CD4-positive, alpha-beta T cell (primary cell): Measurements from ENCODE around the gene NT5DC2. TPM values are rescaled to one million over a fixed set of nuclear protein-coding genes. Genes with fewer than 3 reads are reported as not detected.

Experiments used
- ATAC-seq: fragments of 200-7000 bp; cut with Tn5 transposase; one replicate; pipeline ENCODE4 v1.10.0; 2022; ENCODE audit warnings: mild to moderate bottlenecking; ENCODE audit not compliant: poor library complexity
- CTCF ChIA-PET: fragments of 350-600 bp; sonication (Branson Sonifier 250); formaldehyde crosslinking; loops from one replicate; lab custom pipeline; 2021; ENCODE audit warnings: antibody characterized with exemption, inconsistent platforms; lab: Charles Lee
- POLR2A ChIA-PET: fragments of 350-600 bp; sonication (Branson Sonifier 250); formaldehyde crosslinking; loops from one replicate; lab custom pipeline; 2021; ENCODE audit warnings: antibody characterized with exemption, inconsistent platforms; lab: Charles Lee
- DNase-seq, 14 experiments: peaks; one replicate each; pipeline ENCODE4 v3.0.0-alpha.2; 2013 to 2020; ENCODE audit warnings: mixed read lengths in 2 of 14
- H3K27ac ChIP-seq, 2 donors: one replicate each; pipeline versions ENCODE4 v1.5.1 to v1.7.0; 2013; ENCODE audit warnings: low read length in 2 of 2, low read depth in 1 of 2, mild to moderate bottlenecking in 1 of 2
- H3K27me3 ChIP-seq, 2 experiments: 1 replicate in 1 of 2; 2 replicates in 1 of 2; pipeline versions ENCODE4 v1.6.1 to v1.7.0; 2013; ENCODE audit warnings: low read length in 2 of 2, control low read depth in 1 of 2, mild to moderate bottlenecking in 1 of 2, moderate library complexity in 1 of 2; ENCODE audit not compliant: insufficient read depth in 2 of 2, control insufficient read depth in 1 of 2
- H3K36me3 ChIP-seq: one replicate; pipeline ENCODE4 v1.6.1; 2013; ENCODE audit warnings: low read length, control low read depth; ENCODE audit not compliant: insufficient read depth
- H3K4me1 ChIP-seq: one replicate; pipeline ENCODE4 v1.6.1; 2013; ENCODE audit warnings: low read length, control low read depth; ENCODE audit not compliant: insufficient read depth
- H3K4me3 ChIP-seq: one replicate; pipeline ENCODE4 v1.5.1; 2013; ENCODE audit warnings: mild to moderate bottlenecking, low read length, moderate library complexity
- H3K9me3 ChIP-seq, 2 experiments: 1 replicate in 1 of 2; 2 replicates in 1 of 2; pipeline versions ENCODE4 v1.6.1 to v1.7.0; 2013; ENCODE audit warnings: low read length in 2 of 2, mild to moderate bottlenecking in 2 of 2, control low read depth in 1 of 2, moderate library complexity in 1 of 2; ENCODE audit not compliant: control insufficient read depth in 1 of 2, insufficient read depth in 1 of 2
- H3K27ac Mint-ChIP-seq: one replicate; pipeline ENCODE4 v1.8.0; 2020; ENCODE audit warnings: mixed read lengths
- H3K27me3 Mint-ChIP-seq: one replicate; pipeline ENCODE4 v1.8.0; 2021; ENCODE audit warnings: mixed read lengths
- H3K36me3 Mint-ChIP-seq: one replicate; pipeline ENCODE4 v1.8.0; 2021; ENCODE audit warnings: low read depth, mixed read lengths
- H3K4me1 Mint-ChIP-seq: one replicate; pipeline ENCODE4 v1.8.0; 2021; ENCODE audit warnings: low read depth, mixed read lengths
- H3K4me3 Mint-ChIP-seq: one replicate; pipeline ENCODE4 v1.8.0; 2020; ENCODE audit warnings: mild to moderate bottlenecking, mixed read lengths
- H3K9me3 Mint-ChIP-seq: one replicate; pipeline ENCODE4 v1.8.0; 2020; ENCODE audit warnings: mixed read lengths
- CTCF ChIP-seq: fragments of 200-600 bp; IDR thresholded peaks from one replicate; pipeline ENCODE4 v1.8.0; 2022; ENCODE audit warnings: antibody characterized with exemption, mild to moderate bottlenecking
- intact Hi-C, 2 experiments: fragments of 100-400 bp; cut with DNase I in 1 of 2; cut with micrococcal nuclease in 1 of 2; formaldehyde crosslinking; loops; one replicate each; pipeline versions ENCODE4 v1.15.1 to v1.9.0; 2023 to 2025; cut with DNase I, micrococcal nuclease
- total RNA-seq, 174 experiments: library from RNA in 2 of 174; stranded (reverse) in 2 of 174; gene quantifications; one replicate each; pipeline ENCODE4 v1.2.3 and lab custom pipeline; 2021 to 2026

NT5DC2 gene
- total RNA-seq, 2 experiments from 2014 or later, result 2.5 to 4.2 TPM

GRCh38 chr3:52519445-52520140 lies 14.1 kb downstream of the NT5DC2 start:
- no peak for TF ChIP-seq CTCF
- H3K27me3 Mint-ChIP-seq, result no peaks in the 10 kb centered on the region
- POLR2A ChIA-PET, result no interaction called here
- intact Hi-C loops, result no loop called here
- Histone ChIP-seq H3K9me3 (no peaks in the 10 kb centered on the region), H3K27me3 (no peaks in the 10 kb centered on the region), H3K4me1 (no peaks in the 10 kb centered on the region), H3K4me3 (no peak overlapping the region), H3K36me3 (no peaks in the 10 kb centered on the region), H3K27ac (no peak overlapping the region)
- no peaks in the 10 kb centered on the region for H3K36me3 Mint-ChIP-seq
- CTCF ChIA-PET, result no interaction called here
- H3K4me1 Mint-ChIP-seq, result no peaks in the 10 kb centered on the region
- no peaks in the 10 kb centered on the region for H3K9me3 Mint-ChIP-seq
- DNase-seq (no peak), ATAC-seq (no peak)
- H3K4me3 Mint-ChIP-seq, result no peak overlapping the region
- no peak overlapping the region for H3K27ac Mint-ChIP-seq

GRCh38 chr3:52518723-52519444 lies 14.8 kb downstream of the NT5DC2 start:
- ChIA-PET POLR2A (no interaction called here), CTCF (no interaction called here)
- Mint-ChIP-seq H3K27me3 (no peaks in the 10 kb centered on the region), H3K4me3 (no peak overlapping the region), H3K4me1 (no peaks in the 10 kb centered on the region), H3K36me3 (no peaks in the 10 kb centered on the region), H3K27ac (no peak overlapping the region), H3K9me3 (no peaks in the 10 kb centered on the region)
- H3K4me1 ChIP-seq, result no peaks in the 10 kb centered on the region
- intact Hi-C loops, result no loop called here
- H3K27ac ChIP-seq, result no peak overlapping the region
- no peak for DNase-seq
- no peaks in the 10 kb centered on the region for H3K36me3 ChIP-seq
- H3K27me3 ChIP-seq, result no peaks in the 10 kb centered on the region
- no peak for ATAC-seq
- H3K4me3 ChIP-seq, result no peak overlapping the region
- no peaks in the 10 kb centered on the region for H3K9me3 ChIP-seq
- TF ChIP-seq CTCF, result no peak

GRCh38 chr3:52517796-52518722 lies 15.6 kb downstream of the NT5DC2 start:
- TF ChIP-seq CTCF, result no peak
- CTCF ChIA-PET, result no interaction called here
- POLR2A ChIA-PET, result interaction anchor here (0.7 kb wide), 1 partner anchor 18 kb away, joined by 3 read pairs; the partner anchor contains the start of gene UQCC5

More at GRCh38 chr3:52517796-52518722, 15.6 kb downstream of the NT5DC2 start:
- Mint-ChIP-seq H3K36me3 (no peaks in the 10 kb centered on the region), H3K27me3 (no peaks in the 10 kb centered on the region), H3K4me1 (no peaks in the 10 kb centered on the region), H3K9me3 (no peaks in the 10 kb centered on the region), H3K27ac (no peak overlapping the region), H3K4me3 (no peak overlapping the region)
- no peaks in the 10 kb centered on the region for H3K27me3 ChIP-seq
- H3K4me1 ChIP-seq, result no peaks in the 10 kb centered on the region
- no peaks in the 10 kb centered on the region for H3K9me3 ChIP-seq
- no peak overlapping the region for H3K4me3 ChIP-seq
- no peak for ATAC-seq
- H3K27ac ChIP-seq, result no peak overlapping the region
- intact Hi-C loops, result no loop called here
- no peak for DNase-seq
- H3K36me3 ChIP-seq, result no peaks in the 10 kb centered on the region
